UCSD-AML1 (cell line): ENCODE data around the gene PCED1B.

ENCODE experiments used
- DNase-seq: peaks from one replicate; lab custom pipeline; 2025; ENCODE audit not compliant: unreplicated experiment; lab: John Stamatoyannopoulos, UW

Gene PCED1B

GRCh38 chr12:47067771-47068431 is 11.5 kb upstream of the PCED1B start:
- no peak for DNase-seq

- DNase-seq, result no peak
Observed at GRCh38 chr12:47068539-47068938, 10.9 kb upstream of the PCED1B start.

- DNase-seq, result no peak
Observed at GRCh38 chr12:47070310-47070709, 9.1 kb upstream of the PCED1B start.

GRCh38 chr12:47071241-47071852 is 8.1 kb upstream of the PCED1B start:
- DNase-seq, result no peak

- no peak for DNase-seq
Observed at GRCh38 chr12:47073951-47074350, 5.5 kb upstream of the PCED1B start.

- DNase-seq, result no peak
Observed at GRCh38 chr12:47074757-47075156, 4.7 kb upstream of the PCED1B start.

- DNase-seq, result no peak
Observed at GRCh38 chr12:47075192-47076084, 4.0 kb upstream of the PCED1B start.

GRCh38 chr12:47077206-47078085 is 2.0 kb upstream of the PCED1B start:
- DNase-seq, result no peak

- DNase-seq, result no peak
Observed at GRCh38 chr12:47078086-47078395, 1.4 kb upstream of the PCED1B start.

- DNase-seq, result no peak
Observed at GRCh38 chr12:47078733-47079467, 521 bp upstream of the PCED1B start.

GRCh38 chr12:47079981-47080724 is 732 bp downstream of the PCED1B start:
- peak; percentile 17 for DNase-seq

- no peak for DNase-seq
Observed at GRCh38 chr12:47080725-47081502, 1.5 kb downstream of the PCED1B start.

GRCh38 chr12:47082283-47082682 is 2.9 kb downstream of the PCED1B start:
- no peak for DNase-seq

GRCh38 chr12:47082796-47083621 is 3.6 kb downstream of the PCED1B start:
- DNase-seq, result no peak

- no peak for DNase-seq
Observed at GRCh38 chr12:47084172-47084571, 4.8 kb downstream of the PCED1B start.

- no peak for DNase-seq
Observed at GRCh38 chr12:47085815-47086252, 6.4 kb downstream of the PCED1B start.

- no peak for DNase-seq
Observed at GRCh38 chr12:47087088-47087688, 7.8 kb downstream of the PCED1B start.
